GM21825 (cell line): ENCODE results near the gene SPACA5.
"Not testable (repeated sequence)": the region's sequence is repeated elsewhere in the genome, so short reads cannot be mapped to it uniquely, and the experiment has no call there.

ENCODE experiments used
- ATAC-seq: cut with Tn5 transposase; IDR thresholded peaks from one replicate; pipeline ENCODE4 v1.9.1; 2021; ENCODE audit warnings: mild to moderate bottlenecking, moderate library complexity; ENCODE audit not compliant: unreplicated experiment

SPACA5 gene

GRCh38 chrX:48006688-48007087 lies at the start of gene SPACA5:
TSS of gene SPACA5 (plus strand) at chrX:48006988. CDS start at chrX:48007803, 815 bp downstream.
- ATAC-seq: not testable (repeated sequence)

- not testable (repeated sequence) for ATAC-seq
These were observed 48.6 kb upstream of the SPACA5 start for GRCh38 chrX:47958206-47958605.

GRCh38 chrX:47958761-47959342 lies 47.9 kb upstream of the SPACA5 start:
- no peak for ATAC-seq

- no peak for ATAC-seq
These were observed 46.4 kb upstream of the SPACA5 start for GRCh38 chrX:47960406-47960805.

- not testable (repeated sequence) for ATAC-seq
These were observed 45.0 kb upstream of the SPACA5 start for GRCh38 chrX:47961830-47962229.

GRCh38 chrX:47965526-47965925 lies 41.3 kb upstream of the SPACA5 start:
- ATAC-seq: not testable (repeated sequence)

- ATAC-seq: no peak
These were observed 33.6 kb upstream of the SPACA5 start for GRCh38 chrX:47973235-47973634.

- ATAC-seq: no peak
These were observed 30.3 kb upstream of the SPACA5 start for GRCh38 chrX:47976254-47977151.

- no peak for ATAC-seq
These were observed 15.3 kb upstream of the SPACA5 start for GRCh38 chrX:47991263-47992094.

GRCh38 chrX:47992095-47992380 lies 14.8 kb upstream of the SPACA5 start:
- ATAC-seq: no peak

- ATAC-seq: no peak
These were observed 14.1 kb upstream of the SPACA5 start for GRCh38 chrX:47992669-47993068.

- no peak for ATAC-seq
These were observed 5.5 kb upstream of the SPACA5 start for GRCh38 chrX:48001260-48001659.

- ATAC-seq: no peak
These were observed 4.5 kb upstream of the SPACA5 start for GRCh38 chrX:48002319-48002718.

- no peak for ATAC-seq
These were observed 3.9 kb upstream of the SPACA5 start for GRCh38 chrX:48002929-48003328.

GRCh38 chrX:48003367-48003757 lies 3.4 kb upstream of the SPACA5 start:
- ATAC-seq: peak; percentile 29

GRCh38 chrX:48003758-48004457 lies 2.9 kb upstream of the SPACA5 start, which contains the start of gene ZNF182:
TSS of gene ZNF182 (minus strand) at chrX:48003989. CDS start at chrX:48002609, 1,380 bp downstream.
- ATAC-seq: peak; percentile 95

- not testable (repeated sequence) for ATAC-seq
These were observed 2.7 kb downstream of the SPACA5 start for GRCh38 chrX:48009445-48009960.

GRCh38 chrX:48016583-48017310 lies 10.0 kb downstream of the SPACA5 start:
- not testable (repeated sequence) for ATAC-seq

GRCh38 chrX:48019892-48020291 lies 13.1 kb downstream of the SPACA5 start:
- not testable (repeated sequence) for ATAC-seq

- not testable (repeated sequence) for ATAC-seq
These were observed 13.7 kb downstream of the SPACA5 start for GRCh38 chrX:48020472-48020871.
